IPS-NIHi11 (cell line): ENCODE data around the gene ME3.
"Not testable (repeated sequence)": the region's sequence is repeated elsewhere in the genome, so short reads cannot be mapped to it uniquely, and the experiment has no call there.

ENCODE experiments used
- DNase-seq: peaks from one replicate; pipeline ENCODE4 v3.0.0; 2012; ENCODE audit warnings: mixed read lengths, low spot score

The ME3 gene

GRCh38 chr11:86459682-86460460 lies 212.5 kb downstream of the ME3 start:
- peak; percentile 52 for DNase-seq

- DNase-seq: no peak
Measured at GRCh38 chr11:86459002-86459385, 213.4 kb downstream of the ME3 start.

GRCh38 chr11:86458294-86459001 lies 214.0 kb downstream of the ME3 start:
- no peak for DNase-seq

- peak; percentile 85 for DNase-seq
Measured at GRCh38 chr11:86456075-86456939, 216.1 kb downstream of the ME3 start.

GRCh38 chr11:86453290-86454030 lies 219.0 kb downstream of the ME3 start:
- DNase-seq: no peak

- DNase-seq: no peak
Measured at GRCh38 chr11:86449993-86450629, 222.3 kb downstream of the ME3 start.

GRCh38 chr11:86447763-86448480 lies 224.5 kb downstream of the ME3 start:
- no peak for DNase-seq

- DNase-seq: no peak
Measured at GRCh38 chr11:86446924-86447285, 225.5 kb downstream of the ME3 start.

GRCh38 chr11:86446163-86446923 lies 226.1 kb downstream of the ME3 start:
- DNase-seq: no peak

GRCh38 chr11:86444981-86445380 lies 227.4 kb downstream of the ME3 start:
- no peak for DNase-seq

- DNase-seq: no peak
Measured at GRCh38 chr11:86443415-86443814, 229.0 kb downstream of the ME3 start.

- no peak for DNase-seq
Measured at GRCh38 chr11:86442827-86443226, 229.6 kb downstream of the ME3 start.

GRCh38 chr11:86442420-86442819 lies 230.0 kb downstream of the ME3 start:
- DNase-seq: no peak

GRCh38 chr11:86440843-86441242 lies 231.6 kb downstream of the ME3 start:
- no peak for DNase-seq

- DNase-seq: no peak
Measured at GRCh38 chr11:86440305-86440716, 232.1 kb downstream of the ME3 start.

- no peak for DNase-seq
Measured at GRCh38 chr11:86438685-86439084, 233.7 kb downstream of the ME3 start.

GRCh38 chr11:86435711-86436110 lies 236.7 kb downstream of the ME3 start:
- no peak for DNase-seq

- not testable (repeated sequence) for DNase-seq
Measured at GRCh38 chr11:86433361-86434095, 238.9 kb downstream of the ME3 start.

- DNase-seq: no peak
Measured at GRCh38 chr11:86431258-86431657, 241.2 kb downstream of the ME3 start.
